Ecto neural progenitor cell (in vitro differentiated cells): ENCODE data around the gene SERGEF.
A peak's percentile ranks its signal among the peaks of the same experiment; 100 is the strongest.

Experiments
- DNase-seq: peaks from one replicate; pipeline ENCODE4 v3.0.0-alpha.2; 2018; ENCODE audit warnings: low spot score

The SERGEF gene

DNA sequence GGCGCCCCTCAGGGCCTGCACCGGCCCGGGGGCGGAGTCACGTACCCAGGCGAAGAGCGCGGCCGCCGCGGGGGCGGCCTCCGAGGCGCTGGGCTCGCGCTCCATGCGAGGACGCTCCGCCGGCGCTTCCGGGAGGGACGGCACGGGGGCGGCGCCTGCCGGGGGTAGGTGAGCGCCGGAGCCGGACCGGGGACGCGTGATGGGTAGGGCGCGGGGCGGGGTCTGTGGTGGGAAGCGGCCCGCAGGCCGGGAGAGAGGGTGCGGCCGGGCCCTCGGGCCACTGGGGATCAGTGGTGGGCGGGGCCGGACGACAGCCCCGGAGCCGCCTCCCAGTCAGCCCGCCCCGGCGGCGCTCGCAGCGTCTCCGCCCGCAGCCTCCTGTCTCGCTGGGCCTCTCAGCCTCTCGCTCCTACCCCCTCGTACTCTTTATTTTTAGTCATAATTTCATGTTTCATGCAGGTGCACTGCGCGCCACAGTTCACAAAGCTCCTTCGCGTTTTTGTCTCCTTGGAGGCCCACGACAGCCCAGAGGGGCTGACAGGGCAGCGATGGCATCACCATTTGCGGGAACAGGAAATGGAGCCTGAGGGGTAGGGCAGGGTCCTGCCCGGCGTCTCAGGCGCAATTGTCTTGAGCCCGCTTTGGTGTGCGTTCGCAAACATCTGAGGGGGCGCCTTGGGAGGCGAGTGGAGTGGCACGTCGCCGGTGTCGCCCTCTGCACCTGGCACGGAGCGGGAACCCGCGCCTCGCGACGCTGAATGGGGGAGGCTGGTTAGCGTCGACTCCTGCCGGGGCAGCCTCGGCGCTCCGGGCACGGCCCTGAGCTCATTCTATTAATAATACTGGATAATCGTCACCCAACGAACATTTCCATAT, at the start of gene SERGEF:
SERGEF (minus strand) TSS at position 142 of the 876 bp plus-strand sequence; CDS start at position 105, 37 bp downstream.
- DNase-seq = peak; percentile 94

DNA sequence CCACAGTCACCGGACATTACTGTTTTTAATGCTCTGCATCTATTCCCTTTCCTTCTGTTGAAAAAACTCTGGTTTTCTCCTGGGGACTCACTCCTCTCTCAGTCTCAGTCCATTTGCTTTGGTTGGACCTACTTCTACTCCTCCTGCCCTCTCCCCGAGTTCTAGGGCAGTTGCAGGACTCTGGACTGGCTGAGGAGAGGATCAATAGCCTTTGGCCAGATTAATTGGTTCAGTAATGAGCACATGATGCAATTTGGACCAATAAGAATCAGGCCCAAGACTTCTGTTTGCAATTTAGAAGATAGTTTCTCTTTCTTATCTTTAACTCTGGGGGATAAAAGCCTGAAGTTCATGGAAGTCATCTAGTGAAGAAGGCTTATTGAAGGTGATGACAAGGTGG, 48.5 kb upstream of the SERGEF start:
- no peak for DNase-seq

DNA sequence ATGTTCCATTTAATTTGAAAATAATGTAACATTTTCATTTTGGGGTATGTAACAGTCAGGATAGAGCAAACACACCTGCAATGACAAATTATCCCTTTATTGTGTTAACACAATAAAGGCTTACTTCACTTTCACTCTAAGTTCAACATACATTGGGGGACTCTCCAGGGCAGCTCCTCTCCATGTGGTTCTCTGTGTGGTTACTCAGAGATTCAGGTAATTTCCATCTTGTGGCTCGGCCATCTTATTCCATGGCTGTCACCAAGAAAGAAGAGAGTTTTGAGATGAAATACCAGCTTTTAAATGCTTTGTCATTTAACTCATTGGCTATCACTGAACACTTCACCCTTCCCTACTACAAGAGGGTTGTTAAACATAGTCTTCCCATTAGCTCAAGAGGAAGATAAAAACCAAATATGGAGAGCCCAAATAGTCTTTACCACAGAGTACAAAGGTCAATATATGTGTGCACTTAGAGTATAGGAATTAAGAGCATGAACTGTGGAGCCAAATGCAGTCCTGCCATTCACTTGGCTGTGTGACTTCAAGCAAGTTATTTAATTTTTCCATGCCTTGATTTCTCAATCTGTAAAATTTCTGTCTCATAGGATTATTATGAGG, 43.8 kb upstream of the SERGEF start:
- DNase-seq = no peak

DNA sequence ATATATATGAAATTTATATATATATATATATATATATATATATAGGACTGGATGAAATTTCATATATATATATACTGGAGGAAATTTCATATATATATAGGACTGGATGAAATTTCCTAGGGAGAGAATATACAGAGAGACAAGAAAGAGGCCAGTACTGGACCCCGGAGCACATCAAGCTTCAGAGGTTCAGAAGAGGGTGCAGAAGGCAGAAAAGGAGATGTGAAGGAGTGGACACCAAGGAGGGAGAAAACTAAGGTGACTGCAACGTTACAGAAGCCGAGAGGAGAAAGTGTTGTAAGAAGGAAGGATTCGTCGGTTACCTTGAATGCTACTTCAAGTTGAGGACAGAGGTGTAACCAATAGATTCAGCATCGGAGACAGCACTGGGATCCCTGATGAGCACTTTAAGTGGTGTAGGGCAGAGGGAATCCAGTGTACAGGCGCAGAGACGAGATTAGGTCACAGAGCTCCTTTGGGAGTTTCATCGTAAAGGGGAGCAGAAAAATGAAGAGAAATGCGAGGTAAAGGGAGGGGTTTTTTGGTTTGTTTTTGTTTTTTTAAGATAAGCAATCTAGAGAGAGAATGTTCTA, 41.8 kb upstream of the SERGEF start:
- DNase-seq = no peak

DNA sequence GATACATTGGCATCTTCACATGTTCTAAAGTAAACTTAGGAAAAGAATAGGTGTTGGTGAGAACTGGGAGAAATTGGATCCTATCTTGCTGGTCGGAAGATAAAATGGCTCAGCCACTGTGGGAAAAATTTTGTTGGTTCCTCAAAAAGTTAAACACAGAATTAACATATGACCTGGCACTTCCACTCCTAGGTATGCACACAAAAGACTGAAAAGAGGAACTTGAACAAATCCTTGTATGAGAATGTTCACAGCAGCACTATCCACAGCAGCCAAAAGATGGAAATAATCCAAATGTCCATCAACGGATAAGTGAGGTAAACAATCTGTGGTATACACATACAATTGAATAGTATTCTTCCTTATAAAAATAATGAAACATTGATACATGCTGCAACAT, 38.0 kb upstream of the SERGEF start:
- no peak for DNase-seq

DNA sequence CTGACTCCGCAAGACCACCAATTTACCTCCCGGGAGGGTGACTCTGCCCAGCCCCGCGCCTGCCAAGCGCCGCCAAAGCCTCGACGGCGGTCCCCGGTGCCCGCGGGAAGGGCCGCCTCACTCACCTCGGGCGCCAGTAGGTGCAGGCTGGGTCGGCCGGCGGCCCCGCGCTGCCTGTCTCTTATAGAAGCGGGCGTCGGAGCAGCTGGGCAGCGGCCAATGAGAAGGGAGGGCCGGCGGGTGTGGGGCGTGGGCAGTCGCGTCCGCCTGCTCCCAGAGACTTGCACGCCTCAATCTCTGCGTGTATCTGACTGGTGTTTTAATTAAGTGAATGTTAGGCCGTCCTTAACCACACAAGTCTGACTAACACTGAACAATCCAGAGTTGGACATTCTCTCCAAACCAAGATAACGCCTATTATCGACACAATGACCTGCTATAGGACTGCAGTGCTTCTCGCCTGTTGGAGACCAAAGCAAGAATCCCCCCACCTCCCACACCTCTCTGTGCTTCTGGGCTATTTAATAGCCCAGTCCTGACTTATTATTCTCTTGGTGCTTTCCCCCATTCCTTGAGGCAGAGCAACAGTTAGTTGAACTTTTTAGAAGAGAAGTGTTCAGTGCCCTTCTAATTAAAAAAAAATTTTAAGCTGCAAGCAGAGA, 33.4 kb upstream of the SERGEF start, which contains the start of gene TPH1:
TPH1 (minus strand) TSS at position 154 of the 662 bp plus-strand sequence. CDS start 5,507 bp downstream, outside the sequence.
- peak; percentile 76 for DNase-seq

DNA sequence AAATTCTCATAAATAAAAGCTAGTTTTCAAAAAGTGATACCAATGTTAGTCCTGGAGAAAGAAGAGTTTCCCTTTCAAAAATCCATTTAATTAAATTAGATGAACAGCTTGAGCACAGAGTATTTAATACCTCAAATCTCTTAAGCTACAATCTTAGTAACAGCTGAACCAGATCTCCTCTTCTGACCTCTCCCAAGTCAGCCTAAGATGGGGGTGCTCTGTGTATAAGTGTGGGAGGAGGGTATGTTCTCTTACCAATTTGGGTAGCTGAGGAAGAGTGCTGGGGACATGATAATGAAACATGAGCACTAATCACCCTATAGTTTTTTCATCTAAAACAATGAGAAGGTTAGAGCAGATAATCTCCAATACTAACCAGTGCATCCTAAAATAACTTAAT, 23.6 kb upstream of the SERGEF start:
- DNase-seq = no peak

DNA sequence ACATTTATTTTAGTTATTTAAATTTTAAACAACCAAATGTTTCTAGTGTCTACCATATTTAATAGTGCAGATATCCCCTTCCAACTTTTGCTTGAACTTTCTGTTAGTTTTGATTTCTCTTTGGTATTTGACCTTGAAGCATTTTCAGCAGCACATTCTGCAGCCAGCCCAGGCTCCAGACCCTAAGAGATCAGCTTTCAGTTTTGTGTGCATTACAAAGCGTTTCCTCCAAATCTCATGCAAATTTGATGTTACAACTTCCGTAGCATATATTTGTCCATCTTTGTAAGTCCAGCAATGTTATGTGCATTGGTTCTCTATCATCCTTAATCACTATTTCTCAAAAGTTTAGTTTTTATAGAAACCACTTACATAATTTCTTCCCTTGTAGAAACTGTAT, 14.6 kb upstream of the SERGEF start:
- DNase-seq = no peak

DNA sequence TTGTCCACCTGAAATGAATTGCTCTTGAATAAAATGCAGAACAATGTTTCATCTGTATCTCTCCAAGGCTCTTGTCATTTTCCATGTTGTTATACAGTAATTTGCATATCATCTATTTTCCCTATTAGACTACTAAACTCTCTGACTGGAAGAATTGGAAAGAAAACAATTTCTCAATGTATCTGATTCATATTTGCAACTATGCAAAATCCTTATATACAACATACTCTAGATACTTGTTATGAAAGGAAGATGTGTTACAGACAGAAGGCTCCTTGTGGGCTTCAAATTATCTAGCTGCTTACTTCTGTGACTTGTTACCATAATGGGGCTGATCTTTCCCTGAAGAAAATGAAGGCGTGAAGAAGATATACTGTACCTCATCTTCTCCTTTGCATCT, 9.6 kb upstream of the SERGEF start:
- no peak for DNase-seq

DNA sequence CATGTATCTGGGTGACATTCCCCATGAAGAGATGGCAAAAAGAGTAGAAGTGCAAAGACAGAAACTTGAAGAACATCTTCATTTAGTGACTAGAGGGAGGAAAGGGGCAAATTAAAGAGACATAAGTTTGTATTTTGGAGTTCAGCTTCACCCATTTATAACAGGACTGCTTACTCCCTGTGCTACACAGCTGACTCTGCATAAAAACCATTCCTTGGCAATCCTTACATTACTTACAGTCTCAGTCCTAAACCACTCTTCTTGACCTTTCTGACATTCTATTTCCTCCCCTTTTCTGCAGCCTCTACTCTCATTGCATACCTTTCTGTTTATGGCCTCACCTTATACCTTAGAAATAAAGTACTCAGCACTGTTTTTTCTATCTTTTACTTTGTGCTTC, 6.8 kb upstream of the SERGEF start:
- no peak for DNase-seq

DNA sequence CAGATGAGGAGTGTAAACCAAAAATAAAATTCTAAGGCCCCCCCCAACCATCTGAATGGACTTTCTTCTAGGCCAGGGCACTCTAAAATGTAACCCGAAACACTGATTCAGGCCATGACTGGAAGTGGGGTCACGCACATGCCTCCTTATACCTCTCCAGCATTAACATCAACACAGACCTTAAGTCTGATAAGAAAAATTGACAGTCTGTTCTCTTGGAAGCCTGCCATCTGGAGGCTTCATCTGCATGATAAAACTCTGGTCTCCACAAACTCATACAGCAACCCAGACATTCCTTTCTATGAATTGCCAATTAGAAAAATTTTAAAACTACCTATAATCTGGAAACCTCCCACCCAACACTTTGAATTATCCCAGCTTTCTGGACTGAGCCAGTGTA, 3.9 kb upstream of the SERGEF start:
- no peak for DNase-seq

DNA sequence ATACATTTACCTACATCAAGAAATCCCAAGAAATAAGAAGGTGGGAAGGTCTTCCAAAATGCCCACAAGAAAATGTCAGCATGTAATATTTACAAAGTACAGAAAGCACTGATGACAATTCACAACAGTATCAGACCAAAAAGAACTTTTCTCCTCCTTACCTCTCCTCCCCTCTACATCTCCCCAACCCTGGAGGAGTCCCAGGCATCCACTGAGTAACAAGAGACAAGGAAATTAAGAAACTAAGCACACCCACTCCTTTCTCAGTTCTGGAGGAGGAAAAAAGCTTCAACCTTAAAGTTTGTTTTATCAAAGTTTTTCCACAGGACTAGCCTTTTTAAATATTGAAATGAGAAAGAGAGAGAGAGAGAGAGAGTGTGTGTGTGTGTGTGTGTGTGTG, 2.0 kb upstream of the SERGEF start:
- no peak for DNase-seq

DNA sequence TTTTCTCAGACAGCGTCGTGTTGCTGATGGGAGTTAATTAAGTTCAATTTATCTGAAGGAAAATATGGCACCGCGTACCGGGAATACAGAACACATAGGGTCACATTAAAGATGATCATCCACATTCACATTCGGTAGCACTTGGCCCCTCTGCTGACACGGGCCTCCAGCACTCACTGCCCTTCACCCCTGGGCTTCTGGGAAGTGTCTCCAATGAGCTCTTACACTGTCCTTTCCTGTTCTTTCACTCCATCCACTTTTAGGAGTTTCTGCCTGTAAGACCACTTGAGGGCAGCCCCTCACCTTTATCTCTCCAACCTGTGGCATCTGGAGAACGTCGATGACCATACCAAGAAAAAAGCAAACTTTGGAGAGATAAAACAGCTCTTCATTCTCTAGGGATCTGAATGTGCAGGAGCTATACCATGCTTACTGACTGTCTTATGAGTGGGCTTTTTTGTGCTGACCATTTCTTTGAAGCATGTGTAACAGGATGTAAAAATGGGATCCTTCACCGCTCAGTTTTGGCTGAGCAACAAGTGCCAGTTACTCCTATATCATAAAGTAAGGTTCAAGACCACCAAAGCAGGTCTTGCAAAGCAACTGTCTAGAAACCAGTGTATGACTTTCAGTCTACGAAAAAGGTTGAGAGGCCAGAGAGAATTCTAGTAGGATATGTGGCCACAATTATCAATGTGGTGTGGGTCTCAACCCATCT, 1.1 kb upstream of the SERGEF start:
- DNase-seq = no peak

DNA sequence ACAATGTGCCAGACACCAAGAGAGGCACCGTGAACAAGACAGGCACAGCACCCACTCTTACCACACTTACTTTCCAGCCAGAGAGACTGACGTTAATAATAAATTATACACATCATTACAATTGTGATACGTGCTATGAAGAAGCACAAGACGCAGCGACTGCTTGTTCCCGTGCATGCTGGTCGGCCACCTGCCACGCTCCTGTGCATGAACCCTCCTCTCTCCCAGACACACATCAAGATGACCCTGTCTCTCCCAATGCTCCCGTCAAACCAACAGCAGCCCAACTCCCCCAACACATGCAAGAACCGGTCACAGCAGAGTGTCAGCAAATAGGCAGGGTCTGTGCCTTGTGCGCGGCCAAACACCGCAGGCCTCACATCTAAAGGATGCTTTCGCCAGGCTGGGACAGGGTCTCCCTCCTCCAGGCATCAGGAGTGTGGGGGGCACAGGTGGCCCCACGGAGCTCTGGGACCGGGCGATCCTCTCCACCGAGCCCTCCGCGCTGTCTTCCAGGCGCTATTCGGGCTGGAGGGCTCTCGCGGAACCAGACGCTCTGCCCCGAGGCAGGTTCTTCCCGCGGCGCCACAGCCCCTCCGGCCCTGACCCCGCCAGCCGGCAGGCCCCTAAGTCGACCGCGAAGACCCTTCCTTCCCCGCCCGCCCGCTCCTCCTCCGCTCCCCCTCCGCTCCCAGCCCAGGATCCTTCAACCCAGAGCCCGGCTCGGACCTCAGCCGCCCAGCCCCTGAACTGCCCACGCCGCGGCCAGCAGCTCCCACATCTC, 533 bp downstream of the SERGEF start:
- DNase-seq = no peak

DNA sequence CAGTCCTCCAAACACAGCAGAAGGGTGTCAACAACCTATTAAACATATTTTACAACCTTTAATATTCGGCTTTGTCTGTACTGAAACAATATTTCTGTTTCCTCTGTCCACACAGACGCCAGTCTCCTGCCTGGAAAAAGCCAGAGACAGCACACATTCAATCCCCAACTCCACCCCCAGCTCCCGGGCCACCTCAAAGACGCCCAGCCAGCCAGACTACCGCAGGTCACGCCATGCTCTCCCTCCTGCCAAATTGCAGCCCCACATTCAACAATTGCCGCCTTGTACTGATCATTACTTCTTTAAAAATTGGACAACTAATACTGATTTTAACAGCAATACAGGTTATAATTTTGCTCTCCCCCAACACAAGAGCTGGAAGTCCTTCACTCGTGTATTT, 1.2 kb downstream of the SERGEF start:
- DNase-seq = no peak

DNA sequence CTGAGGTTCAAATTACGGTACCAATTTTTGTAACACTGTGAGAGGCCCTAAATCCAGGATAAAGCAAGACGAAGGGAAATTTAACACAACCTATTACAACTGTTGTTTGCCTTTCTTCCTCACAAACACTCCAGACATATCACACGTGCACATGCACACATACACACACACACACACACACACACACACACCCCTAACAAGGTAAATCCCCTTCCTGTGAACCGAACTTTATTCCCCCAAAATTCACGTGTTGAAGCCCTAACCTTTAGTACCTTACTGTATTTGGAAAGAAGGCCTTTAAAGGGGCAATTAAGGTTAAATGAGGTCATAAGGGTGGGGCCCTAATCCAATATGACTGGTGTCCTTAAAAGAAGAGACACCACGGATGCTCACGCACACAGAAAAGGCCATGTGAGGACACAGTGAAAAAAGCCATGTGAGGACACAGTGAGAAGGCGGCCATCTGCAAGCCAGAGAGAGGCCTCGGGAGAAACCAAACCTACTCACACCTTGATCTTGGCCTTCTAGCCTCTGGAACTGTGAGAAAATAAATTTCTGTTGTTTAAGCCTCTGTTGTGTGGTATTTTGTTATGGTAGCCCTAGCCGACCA, 1.8 kb downstream of the SERGEF start:
- DNase-seq = no peak

DNA sequence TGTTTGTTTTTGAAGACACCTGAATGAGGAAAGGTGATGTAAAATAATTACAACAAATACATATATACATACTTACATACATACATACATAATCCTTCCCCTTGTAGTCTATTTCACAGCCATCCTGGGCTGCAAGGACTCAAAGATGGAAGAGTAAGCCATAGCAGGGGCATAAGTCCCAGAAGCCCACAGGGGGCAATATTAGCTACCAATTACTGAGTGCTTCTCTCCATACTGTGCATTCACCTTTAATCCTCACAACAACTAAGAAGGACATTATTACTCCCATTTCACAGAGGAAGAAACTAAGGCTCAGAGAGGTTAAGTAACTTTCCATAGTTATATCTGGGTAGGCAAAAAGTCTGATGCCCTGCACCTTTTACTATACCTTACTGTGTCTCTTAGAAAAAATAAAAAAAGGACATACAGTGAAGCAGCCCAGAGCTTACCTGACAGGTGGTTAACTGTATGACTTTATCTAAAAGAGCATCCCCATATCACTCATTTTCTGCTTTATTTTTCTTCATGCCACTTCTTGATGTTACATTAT, 2.7 kb downstream of the SERGEF start:
- no peak for DNase-seq

DNA sequence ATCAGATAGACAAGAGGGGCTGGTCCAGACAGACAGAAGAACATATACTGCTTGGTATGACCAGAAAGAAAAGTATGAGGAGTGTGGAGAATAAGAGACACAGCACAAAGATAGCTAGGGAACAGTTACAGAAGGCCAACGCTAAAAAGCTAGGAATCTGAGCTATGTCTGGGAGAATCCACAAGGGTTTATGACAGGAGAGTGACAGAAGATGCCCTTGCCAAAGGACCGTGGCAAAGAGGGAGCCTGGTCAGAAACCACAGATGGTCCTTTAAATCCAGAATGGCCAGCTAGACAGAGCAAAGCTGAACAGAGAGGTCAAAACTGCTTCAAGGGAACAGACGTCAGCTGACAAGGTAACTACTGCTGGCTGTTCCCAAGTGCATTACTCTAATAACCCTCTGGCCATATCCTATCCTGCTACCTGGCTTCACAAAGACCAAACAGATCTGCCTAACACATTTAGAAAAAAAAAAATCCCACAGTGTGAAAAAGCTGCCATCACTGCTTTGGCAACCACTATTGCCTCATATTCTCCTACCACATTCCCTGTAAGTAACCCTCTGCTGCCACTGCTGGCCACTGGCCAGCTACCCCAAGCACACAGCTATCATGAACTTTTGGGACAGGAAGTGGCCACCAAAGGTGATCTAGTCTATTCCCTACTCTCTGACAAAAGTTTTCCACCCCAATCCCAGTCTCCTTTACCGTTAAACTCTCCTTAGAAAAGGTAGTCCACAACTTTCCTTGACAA, 7.3 kb downstream of the SERGEF start:
- no peak for DNase-seq

DNA sequence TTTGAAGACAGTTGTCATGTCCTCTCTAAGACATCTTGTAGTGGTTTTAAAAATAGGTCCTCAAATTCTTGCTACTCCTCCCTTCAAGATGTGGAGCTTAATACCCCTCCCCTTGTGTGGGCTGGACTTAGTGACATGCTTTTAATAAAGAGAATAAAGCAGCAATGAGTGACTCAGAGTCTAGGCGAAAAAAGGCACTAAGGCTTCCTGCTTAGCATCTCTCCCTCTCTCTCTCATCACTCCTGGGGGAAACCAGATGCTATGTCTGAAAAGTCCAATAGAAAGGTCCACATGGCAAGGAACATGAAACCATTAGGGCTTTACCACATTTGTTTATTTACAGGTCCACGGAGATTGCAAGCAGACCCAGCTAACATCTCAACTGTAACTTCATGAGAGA, 11.7 kb downstream of the SERGEF start:
- no peak for DNase-seq

DNA sequence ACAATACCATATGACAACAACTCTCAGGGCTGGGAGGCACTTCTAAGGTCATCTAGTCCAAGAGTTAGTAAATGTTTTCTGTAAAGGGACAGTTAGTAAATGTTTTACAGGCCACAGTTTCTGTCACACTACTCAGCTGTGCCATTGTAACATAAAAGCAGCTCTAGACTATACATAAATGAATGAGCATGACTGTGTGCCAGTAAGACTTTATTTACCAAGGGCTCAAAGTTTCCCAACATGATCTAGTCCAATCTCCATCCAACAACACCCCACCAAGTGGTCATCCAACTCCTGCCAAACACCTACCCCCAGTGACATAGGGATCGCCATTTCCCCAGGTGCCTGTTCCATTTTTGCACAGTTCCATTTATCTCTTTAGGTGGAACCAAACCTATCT, 12.1 kb downstream of the SERGEF start:
- no peak for DNase-seq
